ENCODE results near the gene BNC2.

Gene BNC2

DNA sequence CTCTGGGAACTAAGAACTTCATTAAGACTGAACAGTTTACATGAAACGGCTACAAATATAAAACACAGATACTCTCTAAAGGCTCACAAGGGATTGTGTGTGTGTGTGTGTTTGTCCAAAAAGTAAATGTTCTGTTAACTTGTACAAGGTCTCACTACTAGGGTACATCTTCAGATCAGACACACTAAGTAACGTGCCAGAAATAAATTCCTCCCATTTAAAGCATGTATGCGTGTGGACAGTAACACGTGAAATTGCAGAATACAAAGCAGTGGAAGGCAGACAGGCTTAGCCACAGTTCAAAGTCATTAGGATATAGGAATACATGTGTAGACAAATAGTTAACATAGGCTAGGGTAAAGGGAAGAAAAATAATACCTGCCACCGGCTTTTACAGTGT is 1.8 kb downstream of the BNC2 start:
- in situ Hi-C loops (cut with MboI; ENCODE audit: low sequenced_read_pairs, unreplicated experiment): no loop called here
- TF ChIP-seq, protein P1, sequence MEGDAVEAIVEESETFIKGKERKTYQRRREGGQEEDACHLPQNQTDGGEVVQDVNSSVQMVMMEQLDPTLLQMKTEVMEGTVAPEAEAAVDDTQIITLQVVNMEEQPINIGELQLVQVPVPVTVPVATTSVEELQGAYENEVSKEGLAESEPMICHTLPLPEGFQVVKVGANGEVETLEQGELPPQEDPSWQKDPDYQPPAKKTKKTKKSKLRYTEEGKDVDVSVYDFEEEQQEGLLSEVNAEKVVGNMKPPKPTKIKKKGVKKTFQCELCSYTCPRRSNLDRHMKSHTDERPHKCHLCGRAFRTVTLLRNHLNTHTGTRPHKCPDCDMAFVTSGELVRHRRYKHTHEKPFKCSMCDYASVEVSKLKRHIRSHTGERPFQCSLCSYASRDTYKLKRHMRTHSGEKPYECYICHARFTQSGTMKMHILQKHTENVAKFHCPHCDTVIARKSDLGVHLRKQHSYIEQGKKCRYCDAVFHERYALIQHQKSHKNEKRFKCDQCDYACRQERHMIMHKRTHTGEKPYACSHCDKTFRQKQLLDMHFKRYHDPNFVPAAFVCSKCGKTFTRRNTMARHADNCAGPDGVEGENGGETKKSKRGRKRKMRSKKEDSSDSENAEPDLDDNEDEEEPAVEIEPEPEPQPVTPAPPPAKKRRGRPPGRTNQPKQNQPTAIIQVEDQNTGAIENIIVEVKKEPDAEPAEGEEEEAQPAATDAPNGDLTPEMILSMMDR (IDR thresholded peaks at IDR 0.05; ENCODE audit: borderline replicate concordance, control extremely low read depth, extremely low read depth, insufficient read depth, missing control alignments): no peak
- no peak for DNase-seq (ENCODE audit: low spot score)

DNA sequence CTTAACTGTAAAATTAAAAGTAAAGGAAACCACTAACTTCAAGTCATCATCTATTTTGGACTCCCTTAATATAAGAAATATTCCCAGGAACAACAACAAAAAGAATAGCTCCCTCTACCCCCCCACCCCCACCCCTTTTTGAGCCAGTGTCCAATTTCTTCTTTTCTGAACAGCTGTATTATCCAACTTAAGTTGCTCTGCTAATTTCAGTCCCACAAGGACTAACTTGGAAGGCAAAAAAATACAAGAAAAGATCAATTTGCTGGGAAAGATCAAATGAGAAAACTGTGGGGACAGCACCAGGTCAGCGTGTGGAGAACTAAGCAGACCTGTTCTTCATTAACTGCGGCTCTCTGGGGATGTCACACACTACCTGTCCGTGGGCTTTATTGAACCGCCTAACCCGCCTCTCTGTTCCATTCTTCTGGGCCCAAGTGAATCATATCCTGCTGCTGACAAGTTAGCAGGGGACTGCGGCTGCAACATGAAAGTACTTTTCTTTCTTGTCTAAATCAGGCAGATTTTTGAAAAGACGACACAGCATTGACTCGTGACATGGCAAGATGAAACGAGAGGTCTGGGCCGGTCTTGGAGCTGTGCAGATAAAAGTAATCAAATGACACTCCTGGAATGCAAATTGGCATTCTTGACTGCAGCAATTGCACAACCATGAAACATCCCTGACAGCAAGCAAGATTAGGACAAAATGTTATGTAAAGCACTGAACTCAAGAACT is 2.7 kb downstream of the BNC2 start:
- no peak for DNase-seq (ENCODE audit: low spot score)
- in situ Hi-C loops (cut with MboI; ENCODE audit: low sequenced_read_pairs, unreplicated experiment): no loop called here
- TF ChIP-seq, protein P1 (IDR thresholded peaks at IDR 0.05; ENCODE audit: borderline replicate concordance, control extremely low read depth, extremely low read depth, insufficient read depth, missing control alignments): no peak

DNA sequence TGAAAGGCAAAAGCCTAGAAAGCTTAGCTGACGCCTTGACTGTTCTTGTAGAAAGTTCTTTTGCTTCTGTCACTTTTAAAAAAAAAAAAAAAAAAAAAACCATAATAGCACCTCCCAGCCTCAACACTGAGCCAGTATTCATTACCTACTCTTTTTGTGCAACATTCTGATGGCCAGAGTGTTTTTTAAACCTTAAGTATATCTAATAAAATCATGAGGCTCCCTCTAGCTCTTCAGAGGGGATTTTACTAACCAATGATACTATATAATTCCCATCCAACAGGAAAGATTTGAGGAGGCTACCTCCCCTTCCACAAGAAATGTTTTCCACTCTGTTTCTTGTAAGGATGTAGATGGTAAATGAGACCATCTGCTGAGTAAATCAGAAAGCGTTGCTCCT is 3.9 kb downstream of the BNC2 start:
- in situ Hi-C loops (cut with MboI; ENCODE audit: low sequenced_read_pairs, unreplicated experiment): no loop called here
- TF ChIP-seq, protein P1 (IDR thresholded peaks at IDR 0.05; ENCODE audit: borderline replicate concordance, control extremely low read depth, extremely low read depth, insufficient read depth, missing control alignments): no peak
- no peak for DNase-seq (ENCODE audit: low spot score)

DNA sequence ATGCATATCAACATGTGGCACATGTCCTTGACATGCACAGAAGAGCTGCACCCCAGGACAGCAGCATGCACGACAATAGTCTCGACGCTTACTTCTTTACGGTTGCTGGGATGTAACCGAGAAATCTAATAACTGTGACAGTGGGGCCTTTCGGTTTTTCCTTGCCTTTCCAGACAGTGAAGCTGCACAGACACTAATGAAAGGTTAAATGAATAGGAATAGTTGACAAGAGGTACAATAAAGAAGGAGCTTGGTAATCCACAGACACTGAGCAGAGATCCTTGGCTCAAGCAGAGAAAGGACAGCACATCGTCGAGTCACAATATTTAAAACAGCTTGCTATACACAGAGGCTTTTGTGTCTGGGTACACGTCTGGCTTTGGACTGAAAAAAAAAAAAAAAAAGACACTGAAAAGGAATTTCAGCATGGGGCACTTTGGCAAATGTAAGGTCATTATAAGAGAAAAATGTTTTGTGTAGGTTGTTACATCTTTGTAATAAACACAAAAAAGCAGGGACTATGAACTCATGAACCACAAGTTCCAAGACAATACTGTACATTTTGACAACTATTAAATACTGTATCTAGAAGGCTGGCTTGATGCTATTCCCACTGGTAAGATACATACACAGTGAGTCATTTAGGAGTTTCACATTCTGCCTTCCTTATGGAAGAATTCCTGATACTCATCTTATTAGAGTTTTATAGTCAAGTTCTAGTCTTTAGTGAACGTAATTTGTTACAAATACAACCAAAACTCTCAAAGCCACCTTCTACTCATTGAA is 5.6 kb downstream of the BNC2 start:
- DNase-seq (ENCODE audit: low spot score): no peak
- in situ Hi-C loops (cut with MboI; ENCODE audit: low sequenced_read_pairs, unreplicated experiment): no loop called here
- TF ChIP-seq, protein P1 (IDR thresholded peaks at IDR 0.05; ENCODE audit: borderline replicate concordance, control extremely low read depth, extremely low read depth, insufficient read depth, missing control alignments): no peak

DNA sequence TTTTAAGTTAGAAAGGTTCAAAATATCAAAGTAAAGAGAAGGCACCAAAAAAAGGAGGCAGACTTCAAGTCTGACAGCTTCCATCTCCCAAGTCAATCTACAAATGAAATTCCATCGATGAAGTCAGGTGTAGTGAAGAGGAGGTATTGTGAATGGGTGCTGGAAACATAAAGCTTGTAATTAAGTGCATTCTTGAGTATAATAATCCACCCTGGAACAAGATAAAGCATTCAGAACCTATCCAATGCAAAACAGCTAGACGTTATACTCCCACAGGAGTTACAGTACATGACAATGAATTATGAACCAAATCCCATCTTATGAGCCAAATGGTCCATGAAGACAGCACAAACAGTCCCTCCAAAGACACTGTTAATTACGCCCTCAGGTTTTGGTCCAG is 22.3 kb downstream of the BNC2 start:
- TF ChIP-seq, protein P1 (IDR thresholded peaks at IDR 0.05; ENCODE audit: borderline replicate concordance, control extremely low read depth, extremely low read depth, insufficient read depth, missing control alignments): no peak
- in situ Hi-C loops (cut with MboI; ENCODE audit: low sequenced_read_pairs, unreplicated experiment): no loop called here
- no peak for DNase-seq (ENCODE audit: low spot score)

DNA sequence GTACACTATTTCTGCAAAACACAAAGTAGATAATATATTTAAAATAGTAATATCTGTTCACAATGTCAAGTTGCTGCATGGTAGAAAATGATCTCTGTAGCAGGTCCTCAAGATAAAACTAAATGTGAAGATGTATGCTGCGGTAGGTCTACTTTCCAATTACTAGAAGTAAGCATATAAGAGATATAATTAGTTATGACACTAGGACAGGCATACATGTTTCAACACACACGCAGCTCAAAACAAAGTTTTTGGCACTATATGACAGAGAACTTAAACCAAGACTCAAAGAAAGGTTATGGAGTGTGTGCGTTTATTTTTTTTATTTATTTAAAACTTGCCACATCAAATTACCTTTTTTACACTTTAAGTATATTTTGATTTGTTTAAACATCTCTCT is 23.5 kb downstream of the BNC2 start:
- TF ChIP-seq, protein P1 (IDR thresholded peaks at IDR 0.05; ENCODE audit: borderline replicate concordance, control extremely low read depth, extremely low read depth, insufficient read depth, missing control alignments): no peak
- no peak for DNase-seq (ENCODE audit: low spot score)
- in situ Hi-C loops (cut with MboI; ENCODE audit: low sequenced_read_pairs, unreplicated experiment): no loop called here

All from GM13976 (cell line).